ENCODE measurements around the gene PKDCC.

Gene PKDCC

GRCh38 chr2:42072349-42073118, 24.7 kb downstream of the PKDCC start:
- no peak for DNase-seq (ENCODE audit: low spot score)
- Histone ChIP-seq H3K9me3 (replicated peaks in 1 of 2; ENCODE audit: control insufficient read depth in 2 of 2, insufficient read depth in 1 of 2, low read depth in 1 of 2, low read length in 2 of 2) (peaks cover 0 to 2% of the 10 kb centered on the region in 2 donors), H3K9ac (ENCODE audit: low read depth, low read length, poor library complexity) (peak overlapping the region; percentile 53), H3K4me2 (ENCODE audit: insufficient read depth, low read length, poor library complexity, severe bottlenecking) (no peak overlapping the region), H3K18ac (ENCODE audit: low read length) (peak overlapping the region; percentile 89), H3K14ac (ENCODE audit: low read length) (peak overlapping the region; percentile 39), H2AK5ac (ENCODE audit: low read depth, low read length) (peak overlapping the region; percentile 59), H3K4ac (ENCODE audit: low read length) (no peak overlapping the region), H4K8ac (ENCODE audit: low read depth, low read length) (no peak overlapping the region), H3K4me3 (ENCODE audit: low read length in 2 of 2) (no peak overlapping the region), H3K23ac (ENCODE audit: low read depth, low read length, poor library complexity) (no peak overlapping the region), H3K27ac (replicated peaks; ENCODE audit: low read length) (no peak overlapping the region), H2BK12ac (ENCODE audit: low read length) (peak overlapping the region; percentile 82), H3K4me1 (ENCODE audit: control insufficient read depth in 2 of 2, insufficient read depth in 1 of 2, low read depth in 1 of 2, low read length in 2 of 2) (peaks cover 13 to 14% of the 10 kb centered on the region in 2 donors), H2AFZ (ENCODE audit: low read length) (peak overlapping the region; percentile 85), H3K79me1 (ENCODE audit: low read depth, low read length) (no peaks in the 10 kb centered on the region), H4K91ac (ENCODE audit: low read depth, low read length, poor library complexity) (no peak overlapping the region), H2BK120ac (ENCODE audit: low read depth, low read length) (no peak overlapping the region), H2BK5ac (ENCODE audit: low read length) (no peak overlapping the region), H3K36me3 (replicated peaks in 1 of 2; ENCODE audit: control insufficient read depth in 2 of 2, insufficient read depth in 2 of 2, low read length in 2 of 2) (no peaks in the 10 kb centered on the region), H2BK15ac (ENCODE audit: low read length) (no peak overlapping the region), H3K27me3 (ENCODE audit: control insufficient read depth in 3 of 3, insufficient read depth in 3 of 3, low read depth in 1 of 3, low read length in 3 of 3) (no peaks in the 10 kb centered on the region)
- no CpG with 5 or more reads among the region's 13 CpGs for WGBS, 2 donors (ENCODE audit: extremely low coverage in 2 of 2, insufficient read length in 2 of 2, insufficient replicate concordance in 1 of 2)

GRCh38 chr2:42073739-42074503, 26.1 kb downstream of the PKDCC start:
- Histone ChIP-seq H3K23ac (ENCODE audit: low read depth, low read length, poor library complexity) (no peak overlapping the region), H4K91ac (ENCODE audit: low read depth, low read length, poor library complexity) (no peak overlapping the region), H2AFZ (ENCODE audit: low read length) (no peak overlapping the region), H3K14ac (ENCODE audit: low read length) (no peak overlapping the region), H3K4me1 (ENCODE audit: control insufficient read depth in 2 of 2, insufficient read depth in 1 of 2, low read depth in 1 of 2, low read length in 2 of 2) (peaks cover 13 to 14% of the 10 kb centered on the region in 2 donors), H3K18ac (ENCODE audit: low read length) (no peak overlapping the region), H3K27ac (replicated peaks; ENCODE audit: low read length) (no peak overlapping the region), H2BK120ac (ENCODE audit: low read depth, low read length) (no peak overlapping the region), H2AK5ac (ENCODE audit: low read depth, low read length) (no peak overlapping the region), H3K4me2 (ENCODE audit: insufficient read depth, low read length, poor library complexity, severe bottlenecking) (no peak overlapping the region), H3K9me3 (replicated peaks in 1 of 2; ENCODE audit: control insufficient read depth in 2 of 2, insufficient read depth in 1 of 2, low read depth in 1 of 2, low read length in 2 of 2) (peaks cover 0 to 2% of the 10 kb centered on the region in 2 donors), H3K79me1 (ENCODE audit: low read depth, low read length) (no peaks in the 10 kb centered on the region), H3K4ac (ENCODE audit: low read length) (no peak overlapping the region), H3K4me3 (ENCODE audit: low read length in 2 of 2) (no peak overlapping the region), H3K9ac (ENCODE audit: low read depth, low read length, poor library complexity) (no peak overlapping the region), H2BK12ac (ENCODE audit: low read length) (no peak overlapping the region), H2BK5ac (ENCODE audit: low read length) (no peak overlapping the region), H3K36me3 (replicated peaks in 1 of 2; ENCODE audit: control insufficient read depth in 2 of 2, insufficient read depth in 2 of 2, low read length in 2 of 2) (no peaks in the 10 kb centered on the region), H4K8ac (ENCODE audit: low read depth, low read length) (no peak overlapping the region), H3K27me3 (ENCODE audit: control insufficient read depth in 3 of 3, insufficient read depth in 3 of 3, low read depth in 1 of 3, low read length in 3 of 3) (no peaks in the 10 kb centered on the region), H2BK15ac (ENCODE audit: low read length) (no peak overlapping the region)
- WGBS, 2 donors (ENCODE audit: extremely low coverage in 2 of 2, insufficient read length in 2 of 2, insufficient replicate concordance in 1 of 2) = no CpG with 5 or more reads among the region's 2 CpGs
- DNase-seq (ENCODE audit: low spot score) = no peak

GRCh38 chr2:42074661-42075060, 26.8 kb downstream of the PKDCC start:
- Histone ChIP-seq H3K79me1 (ENCODE audit: low read depth, low read length) (no peaks in the 10 kb centered on the region), H2BK120ac (ENCODE audit: low read depth, low read length) (no peak overlapping the region), H3K23ac (ENCODE audit: low read depth, low read length, poor library complexity) (no peak overlapping the region), H3K4me2 (ENCODE audit: insufficient read depth, low read length, poor library complexity, severe bottlenecking) (no peak overlapping the region), H3K27ac (replicated peaks; ENCODE audit: low read length) (no peak overlapping the region), H2BK12ac (ENCODE audit: low read length) (no peak overlapping the region), H3K14ac (ENCODE audit: low read length) (no peak overlapping the region), H3K4ac (ENCODE audit: low read length) (no peak overlapping the region), H4K91ac (ENCODE audit: low read depth, low read length, poor library complexity) (no peak overlapping the region), H3K4me1 (ENCODE audit: control insufficient read depth in 2 of 2, insufficient read depth in 1 of 2, low read depth in 1 of 2, low read length in 2 of 2) (peaks cover 13 to 14% of the 10 kb centered on the region in 2 donors), H3K18ac (ENCODE audit: low read length) (no peak overlapping the region), H3K36me3 (replicated peaks in 1 of 2; ENCODE audit: control insufficient read depth in 2 of 2, insufficient read depth in 2 of 2, low read length in 2 of 2) (no peaks in the 10 kb centered on the region), H3K4me3 (ENCODE audit: low read length in 2 of 2) (no peak overlapping the region), H2BK15ac (ENCODE audit: low read length) (no peak overlapping the region), H2AFZ (ENCODE audit: low read length) (no peak overlapping the region), H2BK5ac (ENCODE audit: low read length) (no peak overlapping the region), H3K9me3 (replicated peaks in 1 of 2; ENCODE audit: control insufficient read depth in 2 of 2, insufficient read depth in 1 of 2, low read depth in 1 of 2, low read length in 2 of 2) (peaks cover 0 to 2% of the 10 kb centered on the region in 2 donors), H4K8ac (ENCODE audit: low read depth, low read length) (no peak overlapping the region), H3K27me3 (ENCODE audit: control insufficient read depth in 3 of 3, insufficient read depth in 3 of 3, low read depth in 1 of 3, low read length in 3 of 3) (no peaks in the 10 kb centered on the region), H2AK5ac (ENCODE audit: low read depth, low read length) (no peak overlapping the region), H3K9ac (ENCODE audit: low read depth, low read length, poor library complexity) (no peak overlapping the region)
- no CpG with 5 or more reads among the region's 2 CpGs for WGBS, 2 donors (ENCODE audit: extremely low coverage in 2 of 2, insufficient read length in 2 of 2, insufficient replicate concordance in 1 of 2)
- DNase-seq (ENCODE audit: low spot score) = no peak

Measured in neuronal stem cell (in vitro differentiated cells).